ENCODE results near the gene FAM219A.

- TF ChIP-seq MYC (IDR thresholded peaks at IDR 0.05; ENCODE audit: low read depth, low read length) (peak; percentile 32; the same call in 1 of the 2 replicates), CTCF (IDR thresholded peaks at IDR 0.05; ENCODE audit: low read depth, low read length) (no peak), POLR2A (IDR thresholded peaks at IDR 0.05; ENCODE audit: extremely low read depth, insufficient read length) (peak; percentile 75)
These were observed at the start of gene FAM219A, which contains the start of gene DNAI1 for GRCh38 chr9:34458013-34458958.
